GM18498 (cell line): ENCODE results near the gene PLOD3.
"Not testable (repeated sequence)": the region's sequence is repeated elsewhere in the genome, so short reads cannot be mapped to it uniquely, and the experiment has no call there.

Experiments used
- ATAC-seq: cut with Tn5 transposase; IDR thresholded peaks from one replicate; pipeline ENCODE4 v1.9.1; 2021; ENCODE audit warnings: mild to moderate bottlenecking, moderate library complexity; ENCODE audit not compliant: unreplicated experiment

Gene PLOD3

DNA sequence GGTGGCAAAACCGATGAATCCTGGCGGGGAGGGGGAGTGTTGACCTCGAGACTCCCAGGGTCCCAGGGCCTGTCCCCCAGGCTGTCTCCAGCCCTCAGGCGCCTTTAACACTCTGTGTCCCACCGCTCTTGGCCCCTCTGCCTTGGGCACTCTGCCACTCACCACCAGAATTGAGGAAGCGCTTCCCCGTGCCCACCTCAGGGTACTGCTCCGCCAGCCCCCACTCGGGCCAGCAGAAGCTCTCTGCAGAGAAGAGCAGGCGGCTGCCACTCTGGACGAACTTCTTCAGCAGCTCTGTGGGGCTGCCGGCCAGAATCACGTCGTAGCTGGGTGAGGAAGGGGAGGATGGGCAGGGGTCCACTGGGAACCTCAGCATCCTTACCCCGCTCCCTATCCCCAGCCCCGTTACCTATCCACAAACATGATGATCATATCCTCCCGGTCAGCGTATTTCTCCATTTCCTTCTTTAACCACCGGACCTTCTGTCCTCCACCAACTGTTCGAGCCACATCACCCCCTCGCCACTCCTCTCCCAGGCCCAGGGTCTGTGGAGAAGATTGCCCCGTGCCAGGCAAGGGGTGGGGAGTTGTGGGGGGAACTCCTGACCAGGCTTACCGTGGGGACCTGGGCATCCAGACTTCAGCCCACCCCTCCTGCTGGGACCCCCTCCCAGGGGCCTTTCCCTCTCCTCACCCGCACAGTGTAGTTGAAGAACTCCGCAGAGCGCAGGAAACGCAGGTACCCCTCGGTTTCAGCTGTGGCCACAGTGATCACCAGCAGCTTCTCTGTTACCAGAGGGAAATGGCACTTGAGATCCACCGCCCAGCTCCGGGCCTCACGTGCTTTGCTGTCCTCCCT, 1.2 kb downstream of the PLOD3 start:
- ATAC-seq = no peak

DNA sequence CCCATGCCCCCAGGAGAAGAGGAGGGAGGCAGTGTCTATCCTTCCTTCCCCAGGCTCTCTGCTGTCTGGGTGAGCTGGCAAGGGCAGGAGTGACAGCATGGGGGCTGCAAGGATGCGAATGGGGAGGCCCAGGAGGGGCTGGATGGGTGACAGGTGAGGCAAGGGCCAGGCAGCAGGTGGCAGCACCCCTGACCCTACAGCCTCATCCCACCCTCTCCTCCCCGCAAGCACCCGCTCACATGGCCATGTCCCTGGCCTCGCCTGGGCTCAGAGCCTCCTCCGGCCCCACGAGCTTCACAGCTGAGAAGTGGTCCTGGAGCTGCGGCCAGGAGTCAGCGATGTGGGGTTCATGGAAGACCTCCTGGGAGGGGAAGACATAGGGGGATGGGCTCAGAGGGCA, 5.4 kb downstream of the PLOD3 start:
- ATAC-seq = no peak

- ATAC-seq = no peak
Observed at GRCh38 chr7:101211501-101211900, 5.9 kb downstream of the PLOD3 start.

DNA sequence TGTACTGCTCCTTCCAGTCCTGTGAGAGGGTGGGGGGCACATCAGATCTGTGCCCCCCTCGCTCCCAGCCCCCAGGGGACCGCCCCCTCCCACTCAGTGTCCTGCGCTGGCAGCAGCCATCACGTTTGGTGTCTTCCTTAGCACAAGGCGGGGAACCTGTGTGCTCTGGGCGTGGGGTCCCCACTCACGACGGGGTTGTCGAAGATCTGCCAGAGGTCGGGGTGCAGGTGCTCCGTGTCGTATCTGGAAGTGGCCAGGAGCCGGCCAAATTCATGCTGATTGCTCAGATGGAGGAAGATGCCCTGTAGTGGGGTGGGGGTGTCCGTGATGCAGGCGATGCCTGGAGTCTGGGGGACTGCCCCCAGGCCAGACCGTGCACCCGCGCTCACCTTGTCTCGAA, 7.2 kb downstream of the PLOD3 start:
- no peak for ATAC-seq

DNA sequence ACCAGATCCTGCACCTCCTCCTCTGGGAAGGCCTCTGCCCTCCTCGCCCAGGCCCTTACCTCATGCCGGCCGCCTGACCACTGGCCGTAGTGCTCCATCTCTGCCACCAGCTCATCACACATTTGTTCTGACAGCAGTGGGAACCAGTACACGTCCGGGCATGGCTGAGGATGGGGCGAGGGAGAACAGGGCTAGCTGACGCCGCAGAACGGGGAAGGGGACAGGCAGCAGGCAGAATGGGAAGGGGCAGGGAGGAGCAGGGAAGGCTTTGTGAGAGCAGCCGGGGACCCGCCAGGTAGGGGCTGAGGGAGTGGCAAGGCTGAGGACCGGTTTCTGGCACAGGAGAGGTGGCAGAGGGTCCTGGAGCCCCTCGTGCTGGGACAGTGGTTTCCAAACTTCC, 8.6 kb downstream of the PLOD3 start:
- ATAC-seq = no peak

DNA sequence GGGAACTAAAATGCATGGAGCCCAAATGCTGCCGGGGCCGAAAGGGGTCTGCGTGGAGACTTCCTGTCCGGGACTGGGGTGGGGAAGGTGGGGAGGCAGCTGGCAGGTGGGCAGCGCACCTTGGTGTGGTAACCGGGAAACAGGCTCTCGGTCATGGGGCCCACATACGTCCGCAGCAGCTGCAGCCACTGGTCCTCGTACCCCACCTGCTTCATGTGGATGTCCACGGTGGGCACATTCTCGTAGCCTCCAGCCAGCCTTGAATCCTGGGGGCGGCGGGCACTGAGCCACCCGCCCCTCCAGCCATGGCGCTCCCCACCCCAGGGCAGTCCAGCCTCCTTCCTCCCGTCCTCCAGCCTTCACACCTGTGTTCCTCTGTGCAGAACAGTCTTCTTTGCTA, 9.9 kb downstream of the PLOD3 start:
- ATAC-seq = no peak

DNA sequence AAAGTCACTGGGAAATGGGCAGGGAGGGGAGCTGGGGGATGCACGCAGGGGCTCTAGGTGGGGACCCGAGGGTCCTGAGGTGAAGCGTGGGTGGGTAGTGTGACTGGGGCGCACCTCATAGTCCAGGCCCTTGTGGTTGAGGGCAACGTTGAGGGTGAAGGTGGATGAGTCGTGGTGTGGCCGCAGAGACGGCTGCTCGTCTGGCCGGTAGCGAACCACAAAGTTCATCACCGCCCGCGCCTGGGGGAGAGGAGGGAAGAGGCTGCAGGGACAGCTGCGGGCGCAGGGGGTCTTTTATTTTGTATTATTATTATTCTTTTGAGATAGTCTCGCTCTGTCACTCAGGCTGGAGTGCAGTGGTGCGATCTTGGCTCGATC, 10.7 kb downstream of the PLOD3 start:
- no peak for ATAC-seq

DNA sequence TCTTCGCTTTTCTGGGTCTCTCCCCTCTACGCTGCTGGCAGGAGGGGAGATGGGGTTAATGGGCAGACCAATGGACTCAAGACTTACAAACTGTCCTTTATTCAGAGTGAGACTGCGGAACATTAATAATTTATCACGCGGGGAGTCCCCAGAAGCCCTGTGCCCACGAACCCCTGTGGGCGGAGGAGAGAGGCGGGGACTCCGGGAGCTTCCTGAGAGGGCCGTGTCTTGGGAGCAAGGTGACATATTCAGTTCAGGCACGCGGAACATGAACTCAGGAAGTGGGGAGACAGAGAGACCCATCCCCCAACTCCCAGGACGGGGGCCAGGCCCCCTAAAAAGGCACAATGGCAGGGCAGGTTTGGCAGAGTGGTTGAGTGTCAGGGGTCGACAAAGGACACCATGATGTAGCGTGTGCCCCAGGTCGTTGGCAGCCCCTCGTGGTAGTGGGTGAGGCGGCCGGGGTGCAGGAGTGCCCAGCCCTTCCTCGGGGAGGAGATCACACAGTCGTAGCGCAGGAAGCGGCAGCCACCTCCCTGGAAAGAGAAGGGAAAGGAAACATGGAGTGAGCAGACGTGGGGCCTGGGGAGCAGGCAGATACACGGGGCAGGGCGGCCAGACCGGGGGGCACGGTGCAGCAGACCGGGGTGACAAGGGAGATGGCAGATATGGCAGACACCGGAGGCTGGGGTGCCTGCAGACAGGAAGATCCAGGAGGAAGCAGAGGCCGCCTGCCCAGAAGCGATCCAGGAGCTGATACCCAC, 11.3 kb downstream of the PLOD3 start:
- no peak for ATAC-seq

DNA sequence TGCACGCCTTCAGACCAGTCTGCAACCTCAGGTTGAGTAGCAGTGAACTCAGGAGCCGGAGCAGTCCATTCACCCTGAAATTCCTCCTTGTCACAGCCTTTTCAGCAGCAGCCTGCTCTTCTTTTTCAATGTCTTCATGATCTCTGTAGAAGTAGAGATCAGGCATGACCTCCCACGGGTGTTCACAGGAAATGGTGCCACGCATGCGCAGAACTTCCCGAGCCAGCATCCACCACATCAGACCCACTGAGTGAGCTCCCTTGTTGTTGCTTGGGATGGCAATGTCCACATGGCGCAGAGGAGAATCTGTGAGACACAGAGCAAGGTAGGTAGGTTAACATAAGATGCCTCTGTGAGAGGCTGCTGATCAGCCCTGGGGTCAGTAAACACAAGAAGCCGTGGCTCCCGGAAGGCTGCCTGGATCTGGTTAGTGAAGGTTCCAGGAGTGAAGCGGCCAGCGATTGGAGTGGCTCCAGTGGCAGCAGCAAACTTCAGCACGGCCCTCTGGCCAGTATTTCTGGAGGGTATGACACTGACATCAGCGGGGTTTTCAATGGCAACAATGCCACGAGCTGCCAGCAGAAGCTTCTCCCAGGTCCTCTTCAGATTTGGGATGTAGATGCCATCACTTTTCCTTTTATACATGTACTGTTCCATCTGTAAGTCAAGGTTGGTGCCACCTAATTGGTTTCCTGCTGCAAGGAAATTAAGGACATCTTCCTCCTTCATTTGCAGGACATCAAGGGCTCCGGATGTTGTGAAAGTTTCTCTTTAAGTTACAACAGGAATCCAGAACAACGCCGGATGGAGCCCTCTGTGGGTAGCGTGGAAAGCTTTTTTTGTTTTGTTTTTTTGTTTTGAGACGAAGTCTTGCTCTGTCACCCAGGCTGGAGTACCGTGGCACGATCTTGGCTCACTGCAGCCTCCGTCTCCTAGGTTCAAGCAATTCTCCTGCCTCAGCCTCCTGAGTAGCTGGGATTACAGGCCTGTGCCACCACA, 13.3 kb downstream of the PLOD3 start:
- not testable (repeated sequence) for ATAC-seq

DNA sequence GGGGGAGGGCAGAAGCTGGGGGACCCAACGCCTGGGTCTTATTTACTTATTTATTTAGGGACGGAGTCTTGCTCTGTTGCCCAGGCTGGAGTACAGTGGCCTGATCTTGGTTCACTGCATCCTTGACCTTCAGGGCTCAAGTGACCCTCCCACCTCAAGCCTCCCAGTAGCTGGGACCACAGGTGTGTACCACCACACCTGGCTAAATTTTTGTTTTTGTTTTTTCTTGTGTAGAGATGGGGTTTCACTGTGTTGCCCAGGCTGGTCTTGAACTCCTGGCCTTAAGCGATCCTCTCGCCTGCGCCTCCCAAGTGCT, 14.8 kb downstream of the PLOD3 start:
- ATAC-seq = no peak

DNA sequence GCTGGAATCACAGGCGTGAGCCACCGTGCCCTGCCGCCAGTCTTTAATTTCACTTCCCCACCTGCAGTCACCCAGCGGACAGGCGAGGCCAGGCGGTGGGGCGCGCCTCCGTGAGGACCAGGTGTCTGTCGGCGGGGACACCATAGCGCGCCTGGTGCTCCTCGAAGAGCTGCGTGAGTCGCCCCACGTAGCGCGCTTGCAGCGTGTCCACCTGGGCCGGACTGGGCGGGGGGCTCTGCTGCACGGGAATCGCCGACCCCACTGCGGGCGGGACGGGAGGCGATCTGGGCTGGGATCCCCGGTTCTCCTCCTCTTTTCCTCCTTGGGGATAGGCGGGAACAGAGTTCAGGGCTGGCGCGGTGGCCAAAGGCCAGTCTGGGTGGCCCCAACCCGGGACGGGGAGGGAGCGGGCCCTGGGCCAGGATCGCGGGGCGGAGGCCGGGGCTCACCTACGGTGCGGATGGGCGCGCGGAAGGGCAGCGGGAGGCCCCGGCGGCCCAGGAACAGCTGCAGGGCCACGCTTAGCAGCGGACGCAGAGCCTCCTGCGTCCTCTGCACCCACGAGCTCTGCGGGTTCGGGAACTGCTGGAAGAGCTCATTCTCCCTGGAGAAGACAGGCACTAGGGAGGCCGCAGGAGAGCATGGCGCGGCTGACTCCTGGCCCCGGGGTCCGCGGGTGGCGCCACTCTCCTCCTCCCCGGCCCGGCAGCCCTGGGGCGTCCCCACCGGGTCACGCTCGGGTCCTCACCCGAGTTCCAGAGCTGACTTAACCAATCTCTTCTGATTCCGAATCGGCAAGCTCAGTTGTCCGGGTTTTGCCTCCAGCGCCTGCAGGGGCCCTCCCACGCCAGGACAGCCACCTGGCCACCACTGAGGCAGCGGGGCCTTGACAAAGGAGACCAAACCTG, 15.4 kb downstream of the PLOD3 start:
- no peak for ATAC-seq

GRCh38 chr7:101200862-101201599, 16.4 kb downstream of the PLOD3 start, which contains the start of gene MOGAT3:
Gene MOGAT3, minus strand, starts transcription at chr7:101201036. Its CDS starts 182 bp downstream, at chr7:101200854.
- no peak for ATAC-seq

GRCh38 chr7:101200504-101200861, 16.9 kb downstream of the PLOD3 start:
- ATAC-seq = no peak

- ATAC-seq = not testable (repeated sequence)
Observed at GRCh38 chr7:101199522-101199921, 17.9 kb downstream of the PLOD3 start.

DNA sequence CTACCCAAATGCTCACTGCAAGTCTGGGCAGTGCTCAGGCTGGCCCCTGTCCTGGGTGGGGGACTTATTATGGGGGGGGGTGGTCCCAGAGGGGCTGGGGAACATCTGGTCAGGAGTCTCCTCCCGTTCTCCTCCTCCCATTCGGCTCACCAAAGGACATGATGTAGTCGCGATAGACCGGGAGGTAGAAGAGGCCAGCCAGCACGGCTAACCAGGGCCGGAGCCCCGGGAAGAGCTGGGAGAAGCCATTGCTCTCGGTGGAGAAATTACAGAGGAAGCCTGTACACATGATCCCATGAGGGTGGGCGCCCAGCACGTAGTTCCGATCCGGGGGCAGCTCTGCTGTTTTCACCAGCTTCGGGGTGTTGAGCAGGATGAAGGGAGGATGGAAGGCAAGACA, 18.9 kb downstream of the PLOD3 start:
- no peak for ATAC-seq

DNA sequence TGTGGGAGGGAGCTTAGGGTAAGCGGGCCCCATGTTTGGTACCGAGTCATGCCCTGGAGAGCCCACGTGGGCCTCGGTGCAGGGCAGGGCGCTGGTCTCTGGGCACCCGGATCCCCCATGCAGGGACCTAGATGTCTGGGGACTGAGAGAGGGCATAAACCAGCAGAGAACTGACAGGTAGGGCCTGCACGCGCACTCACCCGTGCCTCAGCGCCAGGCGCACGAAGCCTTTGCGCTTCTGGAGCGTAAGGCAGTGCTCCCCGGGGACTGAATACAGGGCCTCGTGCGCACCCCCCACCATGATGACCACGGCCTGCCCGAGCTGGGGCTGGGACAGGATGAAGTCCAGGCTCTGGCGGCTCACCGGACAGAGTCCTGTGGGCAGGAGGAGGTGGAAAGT, 19.4 kb downstream of the PLOD3 start:
- ATAC-seq = no peak

DNA sequence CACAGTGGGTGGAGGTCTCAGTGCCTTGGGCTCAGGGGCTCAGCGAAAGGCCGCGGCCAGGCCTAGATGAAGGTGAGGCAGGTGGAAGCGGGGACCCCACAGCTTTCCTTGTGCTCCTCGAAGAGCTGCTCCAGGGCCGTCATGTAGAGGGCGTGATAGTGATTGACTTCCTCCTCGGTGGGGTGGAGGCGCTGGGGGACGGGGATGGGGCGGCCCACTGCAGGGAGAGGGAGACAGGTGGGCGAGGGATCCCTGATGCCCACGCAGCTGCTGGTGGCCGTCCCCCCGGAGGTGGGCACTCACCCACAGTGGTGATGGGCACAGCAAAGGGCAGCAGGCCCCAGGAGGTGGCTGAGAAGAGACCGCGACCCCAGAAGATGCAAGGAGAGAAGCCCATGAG, 21.5 kb downstream of the PLOD3 start:
- ATAC-seq = no peak

DNA sequence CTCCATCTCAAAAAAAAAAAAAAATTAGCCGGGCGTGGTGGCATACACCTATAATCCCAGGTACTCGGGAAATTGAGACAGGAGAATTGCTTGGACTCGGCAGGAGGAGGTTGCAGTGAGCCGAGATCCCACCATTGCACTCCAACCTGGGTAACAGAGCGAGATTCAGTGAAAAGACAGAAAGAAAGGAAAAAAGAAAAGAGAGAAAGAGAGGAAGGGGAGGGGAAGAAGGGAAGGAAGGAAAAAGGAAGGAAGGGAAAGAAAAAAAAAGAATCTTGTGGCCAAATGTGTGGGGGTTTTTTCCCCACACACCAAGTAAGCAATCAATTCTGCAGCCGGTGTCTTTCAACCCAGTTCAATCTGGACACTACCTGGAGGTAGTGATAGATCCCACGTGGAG, 28.3 kb downstream of the PLOD3 start:
- no peak for ATAC-seq

DNA sequence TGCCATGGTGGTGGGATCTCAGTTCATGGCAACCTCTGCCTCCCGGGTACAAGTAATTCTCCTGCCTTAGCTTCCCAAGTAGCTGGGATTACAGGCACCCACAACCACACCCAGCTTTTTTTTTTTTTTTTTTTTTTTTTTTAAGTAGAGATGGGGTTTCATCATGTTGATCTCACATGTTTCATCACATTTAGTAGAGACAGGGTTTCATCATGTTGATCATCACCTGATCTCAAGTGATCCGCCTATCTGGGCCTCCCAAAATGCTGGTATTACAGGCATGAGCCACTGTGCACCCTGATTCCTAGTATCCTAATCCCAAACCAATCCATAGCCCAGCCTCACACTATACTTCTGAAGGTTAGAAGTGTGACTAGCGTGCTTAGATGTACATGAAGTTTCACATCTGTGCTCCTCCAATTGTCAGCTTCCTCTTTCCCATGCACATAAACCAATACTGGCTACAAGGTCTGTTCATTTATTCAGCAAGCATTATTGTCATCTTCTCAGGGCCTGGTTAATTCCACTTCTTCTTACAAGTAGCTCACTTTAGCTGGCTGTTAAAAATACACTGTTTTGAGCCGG, 30.4 kb downstream of the PLOD3 start:
- no peak for ATAC-seq
